Measurements from ENCODE around the gene LYPD1.

- TF ChIP-seq, protein P1, sequence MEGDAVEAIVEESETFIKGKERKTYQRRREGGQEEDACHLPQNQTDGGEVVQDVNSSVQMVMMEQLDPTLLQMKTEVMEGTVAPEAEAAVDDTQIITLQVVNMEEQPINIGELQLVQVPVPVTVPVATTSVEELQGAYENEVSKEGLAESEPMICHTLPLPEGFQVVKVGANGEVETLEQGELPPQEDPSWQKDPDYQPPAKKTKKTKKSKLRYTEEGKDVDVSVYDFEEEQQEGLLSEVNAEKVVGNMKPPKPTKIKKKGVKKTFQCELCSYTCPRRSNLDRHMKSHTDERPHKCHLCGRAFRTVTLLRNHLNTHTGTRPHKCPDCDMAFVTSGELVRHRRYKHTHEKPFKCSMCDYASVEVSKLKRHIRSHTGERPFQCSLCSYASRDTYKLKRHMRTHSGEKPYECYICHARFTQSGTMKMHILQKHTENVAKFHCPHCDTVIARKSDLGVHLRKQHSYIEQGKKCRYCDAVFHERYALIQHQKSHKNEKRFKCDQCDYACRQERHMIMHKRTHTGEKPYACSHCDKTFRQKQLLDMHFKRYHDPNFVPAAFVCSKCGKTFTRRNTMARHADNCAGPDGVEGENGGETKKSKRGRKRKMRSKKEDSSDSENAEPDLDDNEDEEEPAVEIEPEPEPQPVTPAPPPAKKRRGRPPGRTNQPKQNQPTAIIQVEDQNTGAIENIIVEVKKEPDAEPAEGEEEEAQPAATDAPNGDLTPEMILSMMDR (IDR thresholded peaks at IDR 0.05): no peak
- TF ChIP-seq POLR2A (IDR thresholded peaks at IDR 0.05) (no peak), EP300 (IDR thresholded peaks at IDR 0.05) (no peak)
Observed at GRCh38 chr2:132620115-132620514, 49.9 kb downstream of the LYPD1 start.
